Neuronal stem cell (in vitro differentiated cells): ENCODE measurements around the gene FHOD3.

ENCODE experiments used
- DNase-seq: peaks from one replicate; pipeline ENCODE4 v3.0.0-alpha.2; 2013; ENCODE audit warnings: low spot score
- H2AFZ ChIP-seq: one replicate; pipeline ENCODE4 v1.6.1; 2013; ENCODE audit warnings: mild to moderate bottlenecking, low read length, inconsistent platforms
- H2AK5ac ChIP-seq: 2 replicates; pipeline ENCODE4 v1.6.1; 2013; ENCODE audit warnings: low read depth, mild to moderate bottlenecking, inconsistent platforms, low read length, moderate library complexity, mixed read lengths
- H2BK120ac ChIP-seq: 2 replicates; pipeline ENCODE4 v1.6.1; 2013; ENCODE audit warnings: low read depth, mild to moderate bottlenecking, inconsistent platforms, low read length, moderate library complexity, mixed read lengths
- H2BK12ac ChIP-seq: one replicate; pipeline ENCODE4 v1.6.1; 2013; ENCODE audit warnings: low read length, inconsistent platforms
- H2BK15ac ChIP-seq: 2 replicates; pipeline ENCODE4 v1.6.1; 2013; ENCODE audit warnings: mild to moderate bottlenecking, low read length, inconsistent platforms, mixed read lengths
- H2BK5ac ChIP-seq: one replicate; pipeline ENCODE4 v1.6.1; 2013; ENCODE audit warnings: inconsistent platforms, mild to moderate bottlenecking, low read length, moderate library complexity
- H3K14ac ChIP-seq: one replicate; pipeline ENCODE4 v1.6.1; 2013; ENCODE audit warnings: low read length, inconsistent platforms
- H3K18ac ChIP-seq: 2 replicates; pipeline ENCODE4 v1.6.1; 2013; ENCODE audit warnings: low read length, inconsistent platforms
- H3K23ac ChIP-seq: 2 replicates; pipeline ENCODE4 v1.6.1; 2013; ENCODE audit warnings: low read depth, mild to moderate bottlenecking, mixed read lengths, low read length, inconsistent platforms; ENCODE audit not compliant: poor library complexity
- H3K27ac ChIP-seq: replicated peaks from 3 replicates; pipeline ENCODE4 v1.5.1; 2013; ENCODE audit warnings: low read length, inconsistent platforms
- H3K27me3 ChIP-seq, 3 experiments: 2 replicates each; pipeline ENCODE4 v1.6.1; 2013; ENCODE audit warnings: low read length in 3 of 3, mild to moderate bottlenecking in 2 of 3, inconsistent platforms in 1 of 3, low read depth in 1 of 3, mixed read lengths in 1 of 3, moderate library complexity in 1 of 3; ENCODE audit not compliant: control insufficient read depth in 3 of 3, insufficient read depth in 3 of 3
- H3K36me3 ChIP-seq, 2 donors: replicated peaks in 1 of 2; 2 replicates each; pipeline ENCODE4 v1.6.1; 2013; ENCODE audit warnings: low read length in 2 of 2; ENCODE audit not compliant: control insufficient read depth in 2 of 2, insufficient read depth in 2 of 2
- H3K4ac ChIP-seq: 2 replicates; pipeline ENCODE4 v1.6.1; 2013; ENCODE audit warnings: inconsistent platforms, mild to moderate bottlenecking, low read length, moderate library complexity
- H3K4me1 ChIP-seq, 2 donors: 1 replicate in 1 of 2; 2 replicates in 1 of 2; pipeline ENCODE4 v1.6.1; 2013; ENCODE audit warnings: low read length in 2 of 2, low read depth in 1 of 2; ENCODE audit not compliant: control insufficient read depth in 2 of 2, insufficient read depth in 1 of 2
- H3K4me2 ChIP-seq: one replicate; pipeline ENCODE4 v1.6.1; 2013; ENCODE audit warnings: mild to moderate bottlenecking, low read length, inconsistent platforms; ENCODE audit not compliant: insufficient read depth, poor library complexity, severe bottlenecking
- H3K4me3 ChIP-seq, 2 donors: 2 replicates each; pipeline ENCODE4 v1.5.1; 2013; ENCODE audit warnings: low read length in 2 of 2, mild to moderate bottlenecking in 2 of 2, inconsistent platforms in 1 of 2, moderate library complexity in 1 of 2
- H3K79me1 ChIP-seq: one replicate; pipeline ENCODE4 v1.6.1; 2013; ENCODE audit warnings: low read depth, mild to moderate bottlenecking, inconsistent platforms, low read length, moderate library complexity
- H3K9ac ChIP-seq: one replicate; pipeline ENCODE4 v1.6.1; 2013; ENCODE audit warnings: mild to moderate bottlenecking, low read depth, low read length, inconsistent platforms; ENCODE audit not compliant: poor library complexity
- H3K9me3 ChIP-seq, 2 donors: replicated peaks in 1 of 2; 2 replicates each; pipeline versions ENCODE3 to v1.6.1; 2013; ENCODE audit warnings: low read length in 2 of 2, mild to moderate bottlenecking in 2 of 2, inconsistent platforms in 1 of 2, low read depth in 1 of 2, mixed read lengths in 1 of 2, moderate library complexity in 1 of 2; ENCODE audit not compliant: control insufficient read depth in 2 of 2, insufficient read depth in 1 of 2
- H4K8ac ChIP-seq: one replicate; pipeline ENCODE4 v1.6.1; 2013; ENCODE audit warnings: low read depth, mild to moderate bottlenecking, inconsistent platforms, low read length, moderate library complexity
- H4K91ac ChIP-seq: one replicate; pipeline ENCODE4 v1.6.1; 2013; ENCODE audit warnings: low read length, low read depth, mild to moderate bottlenecking, inconsistent platforms; ENCODE audit not compliant: poor library complexity
- WGBS, 2 donors: extraction: QIAGEN DNeasy Blood & Tissue Kit; methylation state at CpG; one replicate each; pipeline ENCODE4 v1.1.7; 2013; ENCODE audit warnings: missing lambda C conversion rate in 2 of 2, mixed read lengths in 1 of 2; ENCODE audit not compliant: insufficient read length in 2 of 2, insufficient replicate concordance in 1 of 2; ENCODE audit errors: extremely low coverage in 2 of 2; 5-methylcytosine and 5-hydroxymethylcytosine counted together

The FHOD3 gene

GRCh38 chr18:36457683-36458082, 160.2 kb downstream of the FHOD3 start:
- Histone ChIP-seq H3K79me1 (peaks cover 5% of the 10 kb centered on the region), H3K14ac (no peak overlapping the region), H2BK15ac (no peak overlapping the region), H3K27me3 (no peaks in the 10 kb centered on the region), H3K27ac (no peak overlapping the region), H4K91ac (no peak overlapping the region), H3K4me3 (no peak overlapping the region), H3K9me3 (no peaks in the 10 kb centered on the region), H3K4ac (no peak overlapping the region), H2BK12ac (no peak overlapping the region), H2BK5ac (no peak overlapping the region), H3K18ac (no peak overlapping the region), H2BK120ac (no peak overlapping the region), H3K23ac (no peak overlapping the region), H2AFZ (no peak overlapping the region), H3K36me3 (no peaks in the 10 kb centered on the region), H3K4me2 (no peak overlapping the region), H2AK5ac (no peak overlapping the region), H3K4me1 (peaks cover 0 to 17% of the 10 kb centered on the region in 2 donors), H4K8ac (no peak overlapping the region), H3K9ac (no peak overlapping the region)
- no peak for DNase-seq
- no CpG with 5 or more reads among the region's 1 CpG for WGBS, 2 donors

- H3K9ac ChIP-seq: no peak overlapping the region
- no peaks in the 10 kb centered on the region for H3K36me3 ChIP-seq
- no peaks in the 10 kb centered on the region for H3K9me3 ChIP-seq
- H2BK15ac ChIP-seq: no peak overlapping the region
- H3K4ac ChIP-seq: no peak overlapping the region
- H3K4me3 ChIP-seq: no peak overlapping the region
- H2BK12ac ChIP-seq: no peak overlapping the region
- no peak overlapping the region for H4K91ac ChIP-seq
- WGBS, 2 donors: no CpG with 5 or more reads among the region's 1 CpG
- peaks cover 5% of the 10 kb centered on the region for H3K79me1 ChIP-seq
- no peak overlapping the region for H2AK5ac ChIP-seq
- H3K4me2 ChIP-seq: no peak overlapping the region
- no peak overlapping the region for H2AFZ ChIP-seq
- H3K27ac ChIP-seq: no peak overlapping the region
- no peak overlapping the region for H2BK5ac ChIP-seq
- peaks cover 0 to 16% of the 10 kb centered on the region in 2 donors for H3K4me1 ChIP-seq
- no peak overlapping the region for H3K23ac ChIP-seq
- no peak for DNase-seq
- no peak overlapping the region for H3K18ac ChIP-seq
- no peak overlapping the region for H2BK120ac ChIP-seq
- no peaks in the 10 kb centered on the region for H3K27me3 ChIP-seq
- H3K14ac ChIP-seq: no peak overlapping the region
- H4K8ac ChIP-seq: no peak overlapping the region
Observed at GRCh38 chr18:36458306-36458705, 160.8 kb downstream of the FHOD3 start.

GRCh38 chr18:36459203-36459602, 161.7 kb downstream of the FHOD3 start:
- H3K79me1 ChIP-seq: peaks cover 3% of the 10 kb centered on the region
- H3K27me3 ChIP-seq: no peaks in the 10 kb centered on the region
- H2BK5ac ChIP-seq: no peak overlapping the region
- H3K18ac ChIP-seq: no peak overlapping the region
- H2BK12ac ChIP-seq: no peak overlapping the region
- H2BK15ac ChIP-seq: no peak overlapping the region
- no peaks in the 10 kb centered on the region for H3K9me3 ChIP-seq
- no peak overlapping the region for H3K4me3 ChIP-seq
- H2AK5ac ChIP-seq: no peak overlapping the region
- no peak overlapping the region for H3K27ac ChIP-seq
- H3K14ac ChIP-seq: no peak overlapping the region
- no peak overlapping the region for H4K91ac ChIP-seq
- WGBS, 2 donors: no CpG with 5 or more reads among the region's 4 CpGs
- H4K8ac ChIP-seq: no peak overlapping the region
- DNase-seq: no peak
- no peak overlapping the region for H3K4ac ChIP-seq
- no peak overlapping the region for H2BK120ac ChIP-seq
- H3K4me1 ChIP-seq: peaks cover 0 to 14% of the 10 kb centered on the region in 2 donors
- H3K4me2 ChIP-seq: no peak overlapping the region
- no peak overlapping the region for H3K9ac ChIP-seq
- H3K36me3 ChIP-seq: no peaks in the 10 kb centered on the region
- no peak overlapping the region for H2AFZ ChIP-seq
- H3K23ac ChIP-seq: no peak overlapping the region

- no peak overlapping the region for H3K4me2 ChIP-seq
- H3K4ac ChIP-seq: no peak overlapping the region
- no peaks in the 10 kb centered on the region for H3K36me3 ChIP-seq
- no peak overlapping the region for H4K91ac ChIP-seq
- H3K4me3 ChIP-seq: no peak overlapping the region
- H2BK15ac ChIP-seq: no peak overlapping the region
- no CpG with 5 or more reads among the region's 3 CpGs for WGBS, 2 donors
- no peak overlapping the region for H3K18ac ChIP-seq
- H3K4me1 ChIP-seq: peaks cover 0 to 19% of the 10 kb centered on the region in 2 donors
- H3K79me1 ChIP-seq: peaks cover 5% of the 10 kb centered on the region
- no peaks in the 10 kb centered on the region for H3K9me3 ChIP-seq
- H2AFZ ChIP-seq: no peak overlapping the region
- H2BK5ac ChIP-seq: no peak overlapping the region
- DNase-seq: no peak
- H2BK120ac ChIP-seq: no peak overlapping the region
- H3K23ac ChIP-seq: no peak overlapping the region
- H3K9ac ChIP-seq: no peak overlapping the region
- no peak overlapping the region for H3K14ac ChIP-seq
- H3K27me3 ChIP-seq: no peaks in the 10 kb centered on the region
- H2AK5ac ChIP-seq: no peak overlapping the region
- no peak overlapping the region for H3K27ac ChIP-seq
- H4K8ac ChIP-seq: no peak overlapping the region
- H2BK12ac ChIP-seq: no peak overlapping the region
Observed at GRCh38 chr18:36459786-36460185, 162.3 kb downstream of the FHOD3 start.
